Measurements from ENCODE around the gene SBF2. TPM values are rescaled to one million over a fixed set of nuclear protein-coding genes. Genes with fewer than 3 reads are reported as not detected.

Gene SBF2
- total and polyA plus RNA-seq, 9 of the 15 experiments (the other 6 are each of a cell fraction or from before 2014, with no cell fraction given): 0.80 to 9.5 (median 5.0) TPM

- Histone ChIP-seq H3K9me1 (ENCODE audit: control insufficient read depth, insufficient read depth, low read length) (no peaks in the 10 kb centered on the region), H3K79me2 (ENCODE audit: control insufficient read depth, insufficient read depth, low read length) (no peaks in the 10 kb centered on the region), H3K4me3 (no peak overlapping the region), H4K20me1 (replicated peaks; ENCODE audit: control insufficient read depth, insufficient read depth, low read length) (no peaks in the 10 kb centered on the region), H3K27ac (ENCODE audit: extremely low read depth, low read depth, low read length) (no peak overlapping the region), H3K4me2 (ENCODE audit: insufficient read depth, low read length) (no peak overlapping the region), H3K36me3 (ENCODE audit: control insufficient read depth, insufficient read depth, low read length) (no peaks in the 10 kb centered on the region), H3K9ac (ENCODE audit: insufficient read depth in 1 of 2, low read depth in 2 of 2, low read length in 2 of 2) (no peak overlapping the region), H3K9me3 (replicated peaks; ENCODE audit: control insufficient read depth, insufficient read depth, low read depth, low read length) (no peaks in the 10 kb centered on the region), H3K4me1 (replicated peaks in 1 of 2; ENCODE audit: control insufficient read depth in 2 of 2, insufficient read depth in 2 of 2, low read length in 2 of 2) (no peaks in the 10 kb centered on the region), H2AFZ (ENCODE audit: low read depth, low read length) (no peak overlapping the region), H3K27me3 (ENCODE audit: control insufficient read depth in 2 of 2, insufficient read depth in 2 of 2, low read length in 2 of 2) (no peaks in the 10 kb centered on the region; a peak in 1 of 5 replicates)
- FAIRE-seq (no peak), ATAC-seq (no peak), DNase-seq (ENCODE audit: extremely low read depth in 1 of 4, low spot score in 3 of 4) (no peak)
- POLR2A ChIA-PET: no interaction called here
- intact Hi-C loops (cut with micrococcal nuclease) (no loop called here), in situ Hi-C loops (cut with MboI) (no loop called here)
- TF ChIP-seq GATAD2A (IDR thresholded peaks at IDR 0.05) (no peak), TBL1XR1 (IDR thresholded peaks at IDR 0.05; ENCODE audit: low read length in 2 of 2) (no peak), HOMEZ (CRISPR knock-in tag; IDR thresholded peaks at IDR 0.05) (no peak), XRCC5 (IDR thresholded peaks at IDR 0.05; ENCODE audit: low read depth, low read length) (no peak), SP2 (IDR thresholded peaks at IDR 0.05; ENCODE audit: extremely low read depth, low read depth, low read length, poor library complexity, severe bottlenecking) (no peak), POLR3A (IDR thresholded peaks at IDR 0.05; ENCODE audit: borderline replicate concordance, extremely low read depth, insufficient read depth, insufficient read length) (no peak), XRCC4 (IDR thresholded peaks at IDR 0.05; ENCODE audit: extremely low read depth, insufficient read depth, insufficient read length) (no peak), NR0B1 (IDR thresholded peaks at IDR 0.05; ENCODE audit: partially characterized antibody) (no peak)
- TF ChIP-seq, protein P1, sequence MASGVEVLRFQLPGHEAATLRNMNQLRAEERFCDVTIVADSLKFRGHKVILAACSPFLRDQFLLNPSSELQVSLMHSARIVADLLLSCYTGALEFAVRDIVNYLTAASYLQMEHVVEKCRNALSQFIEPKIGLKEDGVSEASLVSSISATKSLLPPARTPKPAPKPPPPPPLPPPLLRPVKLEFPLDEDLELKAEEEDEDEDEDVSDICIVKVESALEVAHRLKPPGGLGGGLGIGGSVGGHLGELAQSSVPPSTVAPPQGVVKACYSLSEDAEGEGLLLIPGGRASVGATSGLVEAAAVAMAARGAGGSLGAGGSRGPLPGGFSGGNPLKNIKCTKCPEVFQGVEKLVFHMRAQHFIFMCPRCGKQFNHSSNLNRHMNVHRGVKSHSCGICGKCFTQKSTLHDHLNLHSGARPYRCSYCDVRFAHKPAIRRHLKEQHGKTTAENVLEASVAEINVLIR (CRISPR knock-in tag; IDR thresholded peaks at IDR 0.05): no peak
- TF ChIP-seq, protein P2, sequence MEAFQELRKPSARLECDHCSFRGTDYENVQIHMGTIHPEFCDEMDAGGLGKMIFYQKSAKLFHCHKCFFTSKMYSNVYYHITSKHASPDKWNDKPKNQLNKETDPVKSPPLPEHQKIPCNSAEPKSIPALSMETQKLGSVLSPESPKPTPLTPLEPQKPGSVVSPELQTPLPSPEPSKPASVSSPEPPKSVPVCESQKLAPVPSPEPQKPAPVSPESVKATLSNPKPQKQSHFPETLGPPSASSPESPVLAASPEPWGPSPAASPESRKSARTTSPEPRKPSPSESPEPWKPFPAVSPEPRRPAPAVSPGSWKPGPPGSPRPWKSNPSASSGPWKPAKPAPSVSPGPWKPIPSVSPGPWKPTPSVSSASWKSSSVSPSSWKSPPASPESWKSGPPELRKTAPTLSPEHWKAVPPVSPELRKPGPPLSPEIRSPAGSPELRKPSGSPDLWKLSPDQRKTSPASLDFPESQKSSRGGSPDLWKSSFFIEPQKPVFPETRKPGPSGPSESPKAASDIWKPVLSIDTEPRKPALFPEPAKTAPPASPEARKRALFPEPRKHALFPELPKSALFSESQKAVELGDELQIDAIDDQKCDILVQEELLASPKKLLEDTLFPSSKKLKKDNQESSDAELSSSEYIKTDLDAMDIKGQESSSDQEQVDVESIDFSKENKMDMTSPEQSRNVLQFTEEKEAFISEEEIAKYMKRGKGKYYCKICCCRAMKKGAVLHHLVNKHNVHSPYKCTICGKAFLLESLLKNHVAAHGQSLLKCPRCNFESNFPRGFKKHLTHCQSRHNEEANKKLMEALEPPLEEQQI (IDR thresholded peaks at IDR 0.05): no peak
- TF ChIP-seq, protein P3, sequence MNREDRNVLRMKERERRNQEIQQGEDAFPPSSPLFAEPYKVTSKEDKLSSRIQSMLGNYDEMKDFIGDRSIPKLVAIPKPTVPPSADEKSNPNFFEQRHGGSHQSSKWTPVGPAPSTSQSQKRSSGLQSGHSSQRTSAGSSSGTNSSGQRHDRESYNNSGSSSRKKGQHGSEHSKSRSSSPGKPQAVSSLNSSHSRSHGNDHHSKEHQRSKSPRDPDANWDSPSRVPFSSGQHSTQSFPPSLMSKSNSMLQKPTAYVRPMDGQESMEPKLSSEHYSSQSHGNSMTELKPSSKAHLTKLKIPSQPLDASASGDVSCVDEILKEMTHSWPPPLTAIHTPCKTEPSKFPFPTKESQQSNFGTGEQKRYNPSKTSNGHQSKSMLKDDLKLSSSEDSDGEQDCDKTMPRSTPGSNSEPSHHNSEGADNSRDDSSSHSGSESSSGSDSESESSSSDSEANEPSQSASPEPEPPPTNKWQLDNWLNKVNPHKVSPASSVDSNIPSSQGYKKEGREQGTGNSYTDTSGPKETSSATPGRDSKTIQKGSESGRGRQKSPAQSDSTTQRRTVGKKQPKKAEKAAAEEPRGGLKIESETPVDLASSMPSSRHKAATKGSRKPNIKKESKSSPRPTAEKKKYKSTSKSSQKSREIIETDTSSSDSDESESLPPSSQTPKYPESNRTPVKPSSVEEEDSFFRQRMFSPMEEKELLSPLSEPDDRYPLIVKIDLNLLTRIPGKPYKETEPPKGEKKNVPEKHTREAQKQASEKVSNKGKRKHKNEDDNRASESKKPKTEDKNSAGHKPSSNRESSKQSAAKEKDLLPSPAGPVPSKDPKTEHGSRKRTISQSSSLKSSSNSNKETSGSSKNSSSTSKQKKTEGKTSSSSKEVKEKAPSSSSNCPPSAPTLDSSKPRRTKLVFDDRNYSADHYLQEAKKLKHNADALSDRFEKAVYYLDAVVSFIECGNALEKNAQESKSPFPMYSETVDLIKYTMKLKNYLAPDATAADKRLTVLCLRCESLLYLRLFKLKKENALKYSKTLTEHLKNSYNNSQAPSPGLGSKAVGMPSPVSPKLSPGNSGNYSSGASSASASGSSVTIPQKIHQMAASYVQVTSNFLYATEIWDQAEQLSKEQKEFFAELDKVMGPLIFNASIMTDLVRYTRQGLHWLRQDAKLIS (CRISPR knock-in tag; IDR thresholded peaks at IDR 0.05): no peak
- CTCF ChIA-PET (ENCODE audit: low intra/inter-chr PET ratio): interaction anchor here (0.7 kb wide), 1 partner anchor 482 kb away, joined by 3 read pairs; no protein-coding TSS in a partner anchor
- no TSS peak for BruUV-seq (replicated peaks)
These were observed 18.3 kb downstream of the SBF2 start for GRCh38 chr11:10275714-10276113.
